Transverse colon (tissue), 4 donors: ENCODE results near the gene CAMK2D. TPM values are rescaled to one million over a fixed set of nuclear protein-coding genes. Genes with fewer than 3 reads are reported as not detected.

Experiments
- DNase-seq: peaks from one replicate; pipeline ENCODE4 v3.0.0-alpha.2; 2019
- H3K27ac ChIP-seq, 4 donors: fragments of 200-600 bp; sonication (generic); 2 replicates each; pipeline ENCODE4 v1.5.1; 2016 to 2018; ENCODE audit warnings: inconsistent platforms in 4 of 4
- H3K27me3 ChIP-seq: fragments of 200-600 bp; sonication (generic); 2 replicates; pipeline ENCODE4 v1.5.1; 2017; ENCODE audit warnings: inconsistent platforms
- H3K36me3 ChIP-seq, 4 donors: fragments of 200-600 bp; sonication (generic); 2 replicates each; pipeline ENCODE4 v1.5.1; 2017 to 2019; ENCODE audit warnings: inconsistent platforms in 4 of 4
- H3K4me1 ChIP-seq, 4 donors: fragments of 200-600 bp; sonication (generic); 2 replicates each; pipeline ENCODE4 v1.5.1; 2017 to 2020; ENCODE audit warnings: inconsistent platforms in 4 of 4
- H3K4me3 ChIP-seq, 4 donors: fragments of 200-600 bp; sonication (generic); 1 replicate in 1 of 4; 2 replicates in 3 of 4; pipeline versions ENCODE4 v1.5.1 to v1.6.1; 2017 to 2019; ENCODE audit warnings: inconsistent platforms in 4 of 4
- H3K9me3 ChIP-seq, 2 donors: fragments of 200-600 bp; sonication (generic); 2 replicates each; pipeline ENCODE4 v1.5.1; 2017 to 2019; ENCODE audit warnings: inconsistent platforms in 2 of 2
- CTCF ChIP-seq, 5 experiments: fragments of 200-600 bp in 3 of 5; fragments of 450-650 bp in 2 of 5; sonication (generic) in 3 of 5; IDR thresholded peaks; 1 replicate in 2 of 5; 2 replicates in 3 of 5; pipeline ENCODE4 v1.5.1; 2016 to 2017; ENCODE audit warnings: antibody characterized with exemption in 5 of 5, inconsistent platforms in 3 of 5, mild to moderate bottlenecking in 2 of 5, moderate library complexity in 1 of 5
- EP300 ChIP-seq: sonication (generic); formaldehyde crosslinking; IDR thresholded peaks from one replicate; pipeline ENCODE4 v1.6.1; 2017; ENCODE audit warnings: antibody characterized with exemption, low read depth
- POLR2A ChIP-seq: fragments of 450-650 bp; IDR thresholded peaks from one replicate; pipeline ENCODE4 v1.6.1; 2016; ENCODE audit warnings: antibody characterized with exemption, mild to moderate bottlenecking, moderate library complexity
- POLR2AphosphoS5 ChIP-seq, 3 donors: sonication (generic); formaldehyde crosslinking; IDR thresholded peaks; one replicate each; pipeline ENCODE4 v1.6.1; 2016; ENCODE audit warnings: antibody characterized with exemption in 3 of 3
- WGBS, 2 donors: methylation state at CpG; one replicate each; pipeline ENCODE4 v1.1.5; 2018; ENCODE audit warnings: low coverage in 1 of 2; 5-methylcytosine and 5-hydroxymethylcytosine counted together
- in situ Hi-C, 4 donors: fragments of 200-750 bp; cut with MboI; loops; one replicate each; pipeline versions ENCODE4 v1.15.0 to v1.15.1; 2017; ENCODE audit warnings: low sequenced_read_pairs in 3 of 4, low pct_ligation_motif_present in 1 of 4, low pct_unique_long_range_greater_than_20kb in 1 of 4
- intact Hi-C: fragments of 100-400 bp; cut with DNase I; formaldehyde crosslinking; loops from one replicate; pipeline ENCODE4 v1.15.1; 2023; ENCODE audit warnings: low total_unique reads
- total RNA-seq, 4 donors: library from RNA; depleted of rRNA; stranded (reverse); fragments of >200 nt; gene quantifications; one replicate each; pipeline ENCODE4 v1.1.0, GENCODE V29; 2016

Gene CAMK2D
- total RNA-seq, 4 donors from 2014 or later, result 54.5 to 107 (median 84.7) TPM

GRCh38 chr4:113449410-113449974, 312.0 kb downstream of the CAMK2D start:
- intact Hi-C loops (no loop called here), in situ Hi-C loops (no loop called here)
- no peak for DNase-seq
- Histone ChIP-seq H3K27me3 (no peaks in the 10 kb centered on the region), H3K27ac (peak overlapping the region; percentile 10 to 70 (median 48)), H3K36me3 (no peaks in the 10 kb centered on the region), H3K9me3 (no peaks in the 10 kb centered on the region), H3K4me3 (no peak overlapping the region), H3K4me1 (peaks cover 0 to 36% (median 6%) of the 10 kb centered on the region in 4 donors)
- TF ChIP-seq CTCF (IDR thresholded peaks at IDR 0.05), result no peak
- no peak for TF ChIP-seq EP300
- TF ChIP-seq POLR2AphosphoS5 (IDR thresholded peaks at IDR 0.05), result peak in 2 of 3 donors; percentile 5 to 35
- no peak for TF ChIP-seq POLR2A
- 71% methylated on average over 1 of the region's 1 CpG for WGBS, 2 donors

DNA sequence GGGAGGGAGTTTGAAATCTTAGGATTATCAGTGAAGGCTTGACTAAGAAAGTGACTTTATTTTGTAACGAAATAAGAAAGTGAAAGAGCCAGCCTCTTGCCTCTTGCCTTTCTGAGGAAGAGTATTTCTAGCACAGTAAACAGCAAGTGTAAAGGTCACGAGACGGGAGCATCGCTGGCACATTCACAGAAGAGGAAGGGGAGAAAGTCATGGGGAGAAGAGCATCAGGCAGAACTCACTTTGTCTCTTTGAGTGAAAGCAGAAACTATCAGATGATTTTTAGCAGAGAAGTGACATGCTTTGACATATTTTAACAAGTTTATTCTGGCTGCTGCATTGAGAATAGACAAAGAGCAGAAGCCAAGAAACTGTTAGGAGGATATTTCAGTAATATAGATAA, 313.8 kb downstream of the CAMK2D start:
- no peaks in the 10 kb centered on the region for H3K9me3 ChIP-seq
- no peaks in the 10 kb centered on the region for H3K27me3 ChIP-seq
- 27 to 43% methylated on average over 4 of the region's 4 CpGs for whole genome bisulfite sequencing, 2 donors
- in situ Hi-C loops, result no loop called here
- peak in 2 of 3 donors; percentile 8 to 61 for TF ChIP-seq POLR2AphosphoS5 (IDR thresholded peaks at IDR 0.05)
- TF ChIP-seq EP300, result no peak
- intact Hi-C loops, result no loop called here
- H3K4me3 ChIP-seq, result no peak overlapping the region
- H3K27ac ChIP-seq, result peak overlapping the region; percentile 39 to 70 (median 62)
- H3K4me1 ChIP-seq, result peaks cover 0 to 37% (median 8%) of the 10 kb centered on the region in 4 donors
- DNase-seq, result no peak
- no peaks in the 10 kb centered on the region for H3K36me3 ChIP-seq

GRCh38 chr4:113447061-113447460, 314.5 kb downstream of the CAMK2D start:
- 89 to 93% methylated on average over 2 to 3 of the region's 3 CpGs for WGBS, 2 donors
- H3K27ac ChIP-seq, result peak overlapping the region; percentile 39 to 70 (median 62)
- no peaks in the 10 kb centered on the region for H3K36me3 ChIP-seq
- no peak for DNase-seq
- H3K4me3 ChIP-seq, result no peak overlapping the region
- TF ChIP-seq POLR2AphosphoS5 (IDR thresholded peaks at IDR 0.05) (no peak), EP300 (no peak), CTCF (IDR thresholded peaks at IDR 0.05) (no peak), POLR2A (no peak)
- H3K9me3 ChIP-seq, result no peaks in the 10 kb centered on the region
- in situ Hi-C loops (no loop called here), intact Hi-C loops (no loop called here)
- H3K27me3 ChIP-seq, result no peaks in the 10 kb centered on the region
- peaks cover 0 to 36% (median 8%) of the 10 kb centered on the region in 4 donors for H3K4me1 ChIP-seq

GRCh38 chr4:113446019-113446418, 315.5 kb downstream of the CAMK2D start:
- H3K4me1 ChIP-seq, result peaks cover 0 to 36% (median 8%) of the 10 kb centered on the region in 4 donors
- in situ Hi-C loops (no loop called here), intact Hi-C loops (no loop called here)
- H3K27me3 ChIP-seq, result no peaks in the 10 kb centered on the region
- H3K9me3 ChIP-seq, result no peaks in the 10 kb centered on the region
- no peak overlapping the region for H3K4me3 ChIP-seq
- H3K27ac ChIP-seq, result peak overlapping the region; percentile 50 to 70 (median 62)
- no peak for DNase-seq
- 79 to 84% methylated on average over 4 of the region's 4 CpGs for WGBS, 2 donors
- TF ChIP-seq CTCF (IDR thresholded peaks at IDR 0.05) (no peak), POLR2AphosphoS5 (IDR thresholded peaks at IDR 0.05) (no peak), POLR2A (no peak), EP300 (no peak)
- H3K36me3 ChIP-seq, result no peaks in the 10 kb centered on the region
